Measurements from ENCODE around the gene SYT2. TPM values are rescaled to one million over a fixed set of nuclear protein-coding genes. Genes with fewer than 3 reads are reported as not detected.
"Not testable (repeated sequence)": the region's sequence is repeated elsewhere in the genome, so short reads cannot be mapped to it uniquely, and the experiment has no call there.

Gene SYT2
- total and polyA plus RNA-seq, 12 donors, result under 0.01 to 0.07 (median 0.02) TPM; not detected in 9

- 30 to 32% methylated on average over 11 of the region's 11 CpGs for WGBS, 2 donors
These were observed 94.5 kb downstream of the SYT2 start for GRCh38 chr1:202615501-202616354.

GRCh38 chr1:202615208-202615500 is 95.1 kb downstream of the SYT2 start:
- Histone ChIP-seq H3K4me1 (peaks cover 9 to 55% (median 37%) of the 10 kb centered on the region in 9 donors), H3K27me3 (peaks cover 0 to 80% (median 0%) of the 10 kb centered on the region in 7 donors), H3K27ac (peak overlapping the region in 9 of 10 donors; percentile 44 to 86 (median 73))
- not testable (repeated sequence) for H3K36me3 ChIP-seq, H3K4me3 ChIP-seq, H3K9me3 ChIP-seq, DNase-seq
- WGBS, 2 donors, result 38 to 44% methylated on average over 1 of the region's 1 CpG
- intact Hi-C loops (cut with DNase I), result loop anchor here in 1 of 10 donors (10.0 kb wide), 1 partner anchor 270 kb away; the partner anchor contains the start of genes PPP1R12B and UBE2T
- peak in 5 of 8 donors; percentile 3 to 39 (median 11) for ATAC-seq

More at GRCh38 chr1:202615501-202616354, 94.5 kb downstream of the SYT2 start:
- H3K9me3 ChIP-seq, result no peaks in the 10 kb centered on the region
- peaks cover 0 to 86% (median 0%) of the 10 kb centered on the region in 7 donors for H3K27me3 ChIP-seq
- peak; percentile 36 to 49 for DNase-seq
- H3K36me3 ChIP-seq, result no peaks in the 10 kb centered on the region
- TF ChIP-seq CTCF (IDR thresholded peaks at IDR 0.05), result no peak
- peak; percentile 68 to 90 (median 81) for ATAC-seq
- no peak overlapping the region for H3K4me3 ChIP-seq
- peak overlapping the region; percentile 7 to 86 (median 72) for H3K27ac ChIP-seq
- peaks cover 9 to 55% (median 37%) of the 10 kb centered on the region in 9 donors for H3K4me1 ChIP-seq
- intact Hi-C loops (cut with DNase I), result loop anchor here in 1 of 10 donors (10.0 kb wide), 1 partner anchor 271 kb away; the partner anchor contains the start of genes PPP1R12B and UBE2T

GRCh38 chr1:202614363-202615207 is 95.7 kb downstream of the SYT2 start:
- peak in 4 of 9 donors; percentile 15 to 29 (median 21) for TF ChIP-seq CTCF (IDR thresholded peaks at IDR 0.05)
- H3K4me3 ChIP-seq, H3K9me3 ChIP-seq, H3K36me3 ChIP-seq, ATAC-seq, DNase-seq: not testable (repeated sequence)
- 77 to 80% methylated on average over 11 of the region's 11 CpGs for WGBS, 2 donors
- peaks cover 9 to 52% (median 37%) of the 10 kb centered on the region in 9 donors for H3K4me1 ChIP-seq
- H3K27ac ChIP-seq, result peak overlapping the region in 7 of 10 donors; percentile 50 to 86 (median 77)
- peaks cover 0 to 74% (median 0%) of the 10 kb centered on the region in 7 donors for H3K27me3 ChIP-seq
- intact Hi-C loops (cut with DNase I), result loop anchor here in 1 of 10 donors (10.0 kb wide), 1 partner anchor 270 kb away; the partner anchor contains the start of genes PPP1R12B and UBE2T

- peaks cover 0 to 2% (median 0%) of the 10 kb centered on the region in 9 donors for H3K36me3 ChIP-seq
- peaks cover 9 to 42% (median 30%) of the 10 kb centered on the region in 9 donors for H3K4me1 ChIP-seq
- 80 to 88% methylated on average over 4 of the region's 4 CpGs for WGBS, 2 donors
- peaks cover 0 to 66% (median 0%) of the 10 kb centered on the region in 7 donors for H3K27me3 ChIP-seq
- peak overlapping the region in 1 of 10 donors; percentile 21 for H3K27ac ChIP-seq
- intact Hi-C loops (cut with DNase I), result loop anchor here in 1 of 10 donors (10.0 kb wide), 1 partner anchor 269 kb away; the partner anchor contains the start of genes PPP1R12B and UBE2T
- no peak overlapping the region for H3K4me3 ChIP-seq
- peaks cover 0 to 4% (median 0%) of the 10 kb centered on the region in 11 donors for H3K9me3 ChIP-seq
- no peak for TF ChIP-seq CTCF (IDR thresholded peaks at IDR 0.05)
- no peak for ATAC-seq
- no peak for DNase-seq
These were observed 96.7 kb downstream of the SYT2 start for GRCh38 chr1:202613571-202613970.

- peaks cover 0 to 66% (median 0%) of the 10 kb centered on the region in 7 donors for H3K27me3 ChIP-seq
These were observed 98.2 kb downstream of the SYT2 start for GRCh38 chr1:202612036-202612435.

More at GRCh38 chr1:202612036-202612435, 98.2 kb downstream of the SYT2 start:
- DNase-seq, H3K4me3 ChIP-seq, H3K27ac ChIP-seq, ATAC-seq, H3K9me3 ChIP-seq: not testable (repeated sequence)
- peaks cover 9 to 36% (median 29%) of the 10 kb centered on the region in 9 donors for H3K4me1 ChIP-seq
- peaks cover 0 to 16% (median 0%) of the 10 kb centered on the region in 9 donors for H3K36me3 ChIP-seq
- intact Hi-C loops (cut with DNase I), result loop anchor here in 1 of 10 donors (10.0 kb wide), 1 partner anchor 267 kb away; the partner anchor contains the start of genes PPP1R12B and UBE2T
- WGBS, 2 donors, result 96 to 97% methylated on average over 3 of the region's 3 CpGs
